ENCODE measurements around the gene ZSWIM3.

DNA sequence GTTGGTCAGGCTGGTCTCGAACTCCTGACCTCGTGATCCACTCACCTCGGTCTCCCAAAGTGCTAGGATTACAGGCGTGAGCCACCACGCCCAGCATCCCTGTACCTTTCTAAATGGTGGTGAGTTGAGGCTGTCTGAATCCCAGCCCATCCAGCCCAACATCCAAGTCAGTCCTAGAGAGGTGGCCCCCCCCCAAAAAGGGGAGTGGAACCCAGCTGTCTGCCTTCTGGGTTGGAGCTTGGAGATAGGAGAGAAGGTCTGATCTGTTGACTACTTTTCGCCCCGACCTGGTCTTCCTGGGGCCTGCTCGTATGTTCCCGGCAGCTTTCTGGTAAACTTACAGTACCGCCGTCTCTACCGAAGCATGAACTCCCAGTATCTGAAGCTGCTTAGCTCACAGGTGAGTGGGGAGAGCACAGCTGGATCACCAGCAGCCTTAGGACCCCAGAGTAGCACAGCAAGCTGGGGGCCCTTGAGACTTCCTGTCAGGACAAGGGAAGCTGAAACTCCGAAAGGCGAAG, 39.3 kb downstream of the ZSWIM3 start:
- TF ChIP-seq, protein P1, sequence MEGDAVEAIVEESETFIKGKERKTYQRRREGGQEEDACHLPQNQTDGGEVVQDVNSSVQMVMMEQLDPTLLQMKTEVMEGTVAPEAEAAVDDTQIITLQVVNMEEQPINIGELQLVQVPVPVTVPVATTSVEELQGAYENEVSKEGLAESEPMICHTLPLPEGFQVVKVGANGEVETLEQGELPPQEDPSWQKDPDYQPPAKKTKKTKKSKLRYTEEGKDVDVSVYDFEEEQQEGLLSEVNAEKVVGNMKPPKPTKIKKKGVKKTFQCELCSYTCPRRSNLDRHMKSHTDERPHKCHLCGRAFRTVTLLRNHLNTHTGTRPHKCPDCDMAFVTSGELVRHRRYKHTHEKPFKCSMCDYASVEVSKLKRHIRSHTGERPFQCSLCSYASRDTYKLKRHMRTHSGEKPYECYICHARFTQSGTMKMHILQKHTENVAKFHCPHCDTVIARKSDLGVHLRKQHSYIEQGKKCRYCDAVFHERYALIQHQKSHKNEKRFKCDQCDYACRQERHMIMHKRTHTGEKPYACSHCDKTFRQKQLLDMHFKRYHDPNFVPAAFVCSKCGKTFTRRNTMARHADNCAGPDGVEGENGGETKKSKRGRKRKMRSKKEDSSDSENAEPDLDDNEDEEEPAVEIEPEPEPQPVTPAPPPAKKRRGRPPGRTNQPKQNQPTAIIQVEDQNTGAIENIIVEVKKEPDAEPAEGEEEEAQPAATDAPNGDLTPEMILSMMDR (IDR thresholded peaks at IDR 0.05; ENCODE audit: poor library complexity, severe bottlenecking): no peak
- TF ChIP-seq TAF1 (IDR thresholded peaks at IDR 0.05; ENCODE audit: low read depth): no peak

All from neural cell (in vitro differentiated cells).